Fibroblast of villous mesenchyme (primary cell): Measurements from ENCODE around the gene CDH4. TPM values are rescaled to one million over a fixed set of nuclear protein-coding genes. Genes with fewer than 3 reads are reported as not detected.

Source experiments
- DNase-seq: peaks from one replicate; pipeline ENCODE4 v3.0.0-alpha.2; 2010; ENCODE audit warnings: low read depth
- H3K4me3 ChIP-seq: 2 replicates; pipeline ENCODE4 v1.5.1; 2011; ENCODE audit warnings: low read depth, mild to moderate bottlenecking, low read length
- CTCF ChIP-seq: IDR thresholded peaks from 2 replicates; pipeline ENCODE4 v1.5.1; 2012; ENCODE audit warnings: low read depth, mild to moderate bottlenecking, low read length; ENCODE audit not compliant: insufficient read depth
- total RNA-seq: library from RNA; depleted of rRNA; stranded (reverse); fragments of >200 nt; gene quantifications from 2 replicates; pipeline ENCODE4 v1.2.3, GENCODE V29; 2012

CDH4 gene
- total RNA-seq, 1 donor = 1.7 TPM

- no peak overlapping the region for H3K4me3 ChIP-seq
- no peak for DNase-seq
- no peak for TF ChIP-seq CTCF
Measured at GRCh38 chr20:61812121-61812844, 560.2 kb downstream of the CDH4 start.

GRCh38 chr20:61812845-61813485 lies 560.9 kb downstream of the CDH4 start:
- no peak overlapping the region for H3K4me3 ChIP-seq
- DNase-seq = no peak
- TF ChIP-seq CTCF = no peak

GRCh38 chr20:61813791-61814190 lies 561.7 kb downstream of the CDH4 start:
- no peak for DNase-seq
- TF ChIP-seq CTCF = no peak
- H3K4me3 ChIP-seq = no peak overlapping the region

GRCh38 chr20:61814244-61814643 lies 562.2 kb downstream of the CDH4 start:
- H3K4me3 ChIP-seq = no peak overlapping the region
- no peak for TF ChIP-seq CTCF
- DNase-seq = no peak

GRCh38 chr20:61814726-61815125 lies 562.7 kb downstream of the CDH4 start:
- TF ChIP-seq CTCF = no peak
- no peak for DNase-seq
- H3K4me3 ChIP-seq = no peak overlapping the region

GRCh38 chr20:61815176-61815575 lies 563.1 kb downstream of the CDH4 start:
- TF ChIP-seq CTCF = no peak
- no peak overlapping the region for H3K4me3 ChIP-seq
- DNase-seq = no peak
